ENCODE results near the gene FRMPD2.

DNA sequence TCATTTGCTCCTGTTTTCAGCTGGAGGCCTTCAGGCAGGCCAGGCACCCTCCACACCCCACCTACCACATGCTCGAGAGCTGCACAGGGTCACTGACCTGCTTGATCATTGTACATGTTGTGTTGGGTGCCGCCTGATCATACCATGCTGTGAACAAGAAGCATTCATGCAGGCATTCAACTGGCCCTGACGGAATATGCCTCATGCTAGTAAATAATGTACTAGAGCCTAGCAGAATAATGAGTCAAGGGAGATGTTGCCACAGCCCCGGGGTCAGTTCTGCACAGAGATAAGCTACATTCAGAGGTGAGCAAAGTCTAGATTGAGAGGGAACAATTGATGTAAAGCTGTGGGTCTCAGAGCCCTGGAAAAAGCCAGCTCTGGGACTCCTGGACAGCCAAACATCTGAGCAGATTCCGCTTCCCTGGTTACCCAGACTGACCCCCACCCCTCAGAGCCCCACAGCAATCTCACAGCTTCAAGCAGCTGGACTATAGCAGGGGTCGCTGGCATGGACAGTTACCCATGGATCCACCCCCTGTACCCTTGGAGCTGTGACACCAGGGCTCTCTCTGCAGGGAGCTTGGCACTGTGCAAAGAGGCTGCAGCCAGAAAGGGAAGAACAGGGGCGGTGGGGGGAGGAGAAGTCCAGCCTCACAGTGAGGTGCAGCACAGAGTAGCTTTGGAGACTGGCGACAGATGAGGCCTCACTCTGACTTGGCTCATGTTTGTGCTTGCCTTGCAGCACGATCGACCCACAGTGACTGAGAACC, 86.6 kb downstream of the FRMPD2 start:
- TF ChIP-seq, protein P1, sequence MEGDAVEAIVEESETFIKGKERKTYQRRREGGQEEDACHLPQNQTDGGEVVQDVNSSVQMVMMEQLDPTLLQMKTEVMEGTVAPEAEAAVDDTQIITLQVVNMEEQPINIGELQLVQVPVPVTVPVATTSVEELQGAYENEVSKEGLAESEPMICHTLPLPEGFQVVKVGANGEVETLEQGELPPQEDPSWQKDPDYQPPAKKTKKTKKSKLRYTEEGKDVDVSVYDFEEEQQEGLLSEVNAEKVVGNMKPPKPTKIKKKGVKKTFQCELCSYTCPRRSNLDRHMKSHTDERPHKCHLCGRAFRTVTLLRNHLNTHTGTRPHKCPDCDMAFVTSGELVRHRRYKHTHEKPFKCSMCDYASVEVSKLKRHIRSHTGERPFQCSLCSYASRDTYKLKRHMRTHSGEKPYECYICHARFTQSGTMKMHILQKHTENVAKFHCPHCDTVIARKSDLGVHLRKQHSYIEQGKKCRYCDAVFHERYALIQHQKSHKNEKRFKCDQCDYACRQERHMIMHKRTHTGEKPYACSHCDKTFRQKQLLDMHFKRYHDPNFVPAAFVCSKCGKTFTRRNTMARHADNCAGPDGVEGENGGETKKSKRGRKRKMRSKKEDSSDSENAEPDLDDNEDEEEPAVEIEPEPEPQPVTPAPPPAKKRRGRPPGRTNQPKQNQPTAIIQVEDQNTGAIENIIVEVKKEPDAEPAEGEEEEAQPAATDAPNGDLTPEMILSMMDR (IDR thresholded peaks at IDR 0.05), result no peak
- no peak for TF ChIP-seq POLR2A (IDR thresholded peaks at IDR 0.05)

All from adrenal gland (tissue), 5 donors.